ENCODE data around the gene PARD3.
A peak's percentile ranks its signal among the peaks of the same experiment; 100 is the strongest.
"Not testable (repeated sequence)": the region's sequence is repeated elsewhere in the genome, so short reads cannot be mapped to it uniquely, and the experiment has no call there.

Gene PARD3

DNA sequence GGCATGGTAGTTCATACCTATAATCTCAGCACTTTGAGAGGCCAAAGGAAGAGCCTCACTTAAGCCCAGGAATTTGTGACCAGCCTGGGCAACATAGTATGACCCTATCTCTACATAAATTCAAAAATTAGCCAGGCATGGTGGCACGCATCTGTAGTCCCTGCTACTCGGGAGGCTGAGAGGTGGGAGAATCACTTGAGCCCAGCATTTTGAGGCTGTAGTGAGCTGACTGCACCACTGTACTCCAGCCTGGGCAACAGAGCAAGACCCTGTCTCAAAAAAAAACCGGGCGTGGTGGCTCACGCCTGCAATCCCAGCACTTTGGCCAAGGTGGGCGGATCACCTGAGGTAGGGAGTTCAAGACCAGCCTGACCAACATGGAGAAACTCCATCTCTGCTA, 19.8 kb downstream of the PARD3 start:
- no peak for DNase-seq

GRCh38 chr10:34794835-34795234, 20.3 kb downstream of the PARD3 start:
- no peak for DNase-seq

- not testable (repeated sequence) for DNase-seq
These were observed 21.5 kb downstream of the PARD3 start for GRCh38 chr10:34793581-34793980.

- peak in 1 of 2 experiments; percentile 17 for DNase-seq
These were observed 22.2 kb downstream of the PARD3 start for GRCh38 chr10:34792881-34793280.

- no peak for DNase-seq
These were observed 23.1 kb downstream of the PARD3 start for GRCh38 chr10:34791947-34792346.

DNA sequence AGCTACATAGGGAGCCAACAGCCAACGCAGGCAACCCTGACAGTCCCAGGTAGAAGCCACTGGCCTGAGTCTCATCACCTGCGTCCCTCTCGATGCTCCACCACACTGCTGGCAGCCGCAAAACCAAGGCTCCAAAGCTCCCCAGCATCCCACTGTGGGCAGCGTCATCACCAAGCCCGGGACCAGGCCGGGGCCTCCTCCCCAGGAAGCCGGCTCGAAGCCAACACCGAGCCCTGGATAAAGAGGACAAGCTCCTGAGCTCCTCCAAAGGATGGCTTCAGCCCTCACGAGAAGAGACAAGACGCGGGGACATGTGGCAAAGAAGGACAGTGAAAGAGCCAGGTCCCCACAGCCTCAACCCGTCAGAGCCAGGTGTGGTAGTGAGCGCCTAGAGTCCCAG, 23.9 kb downstream of the PARD3 start:
- DNase-seq = no peak

DNA sequence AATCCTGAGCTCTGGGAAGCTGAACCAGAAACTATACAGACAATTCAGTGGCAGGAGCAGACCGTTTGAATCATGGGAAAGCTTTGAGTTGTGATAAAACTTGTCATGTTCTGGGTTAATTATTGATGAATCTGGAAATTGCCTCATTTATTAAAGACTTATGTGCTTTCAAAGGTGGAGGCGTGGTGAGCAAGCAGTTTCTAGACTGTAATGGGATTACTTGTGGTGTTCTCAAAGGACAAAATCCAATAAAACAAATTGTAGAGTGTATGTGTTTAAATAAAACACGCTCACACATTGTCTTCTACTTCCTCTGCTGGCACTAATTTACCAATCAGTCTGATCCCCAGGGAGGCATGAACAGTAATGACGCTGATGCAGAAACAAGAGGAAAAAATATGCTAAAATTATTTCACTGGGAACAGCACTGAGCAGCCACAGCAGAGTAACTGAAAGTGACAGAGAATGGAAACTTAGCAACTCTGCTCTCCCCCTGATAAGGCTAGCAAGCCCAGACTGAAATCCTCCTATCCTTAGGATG, 25.1 kb downstream of the PARD3 start:
- no peak for DNase-seq

- peak; percentile 22 to 82 for DNase-seq
These were observed 28.6 kb downstream of the PARD3 start for GRCh38 chr10:34786464-34786863.

DNA sequence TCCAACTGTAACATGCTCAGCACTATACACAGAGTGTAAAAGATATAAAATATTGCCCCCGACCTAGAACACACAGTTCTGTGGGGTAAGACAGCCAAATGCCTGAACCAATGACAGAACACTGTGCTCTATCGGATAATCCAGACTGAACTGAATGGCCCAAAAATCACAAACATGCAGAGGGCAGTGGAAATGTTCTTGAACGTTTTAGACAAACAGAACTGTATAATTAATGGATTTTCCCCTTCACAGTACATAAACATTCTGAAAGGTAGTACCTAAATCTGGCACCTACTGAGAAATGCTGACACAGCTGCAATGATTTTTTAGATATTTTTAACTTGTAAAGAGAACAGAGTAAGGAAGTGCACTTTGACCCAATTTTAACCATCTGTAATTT, 33.4 kb downstream of the PARD3 start:
- no peak for DNase-seq

DNA sequence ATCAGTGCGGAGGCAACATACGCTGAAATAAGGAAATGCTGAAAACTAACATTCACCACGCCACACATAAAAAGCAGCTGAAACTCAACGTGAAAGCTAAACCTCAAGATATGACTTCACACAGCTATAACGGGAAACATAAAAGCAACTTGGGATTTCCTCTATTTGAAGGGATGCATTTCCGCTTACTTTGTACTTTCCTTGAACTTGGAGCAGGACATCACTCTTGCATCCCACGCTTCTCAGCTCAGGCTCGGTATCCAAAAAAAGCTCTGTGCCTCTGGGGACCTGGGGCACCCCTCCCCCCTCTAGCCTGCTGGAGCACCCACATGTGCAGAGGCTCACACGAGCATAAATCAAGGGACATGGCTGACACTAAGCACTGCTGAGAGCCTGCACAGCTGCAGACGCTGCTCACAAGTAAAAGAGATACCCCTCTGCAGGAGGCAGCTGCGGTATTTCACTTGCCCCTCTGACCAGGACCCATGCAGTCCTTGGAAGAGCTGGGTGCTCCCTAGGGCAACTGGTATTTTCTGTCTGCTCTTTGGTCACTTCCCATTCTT, 34.2 kb downstream of the PARD3 start:
- peak; percentile 23 to 71 for DNase-seq

GRCh38 chr10:34778237-34778636, 36.9 kb downstream of the PARD3 start:
- no peak for DNase-seq

- DNase-seq = no peak
These were observed 38.9 kb downstream of the PARD3 start for GRCh38 chr10:34776090-34776690.

DNA sequence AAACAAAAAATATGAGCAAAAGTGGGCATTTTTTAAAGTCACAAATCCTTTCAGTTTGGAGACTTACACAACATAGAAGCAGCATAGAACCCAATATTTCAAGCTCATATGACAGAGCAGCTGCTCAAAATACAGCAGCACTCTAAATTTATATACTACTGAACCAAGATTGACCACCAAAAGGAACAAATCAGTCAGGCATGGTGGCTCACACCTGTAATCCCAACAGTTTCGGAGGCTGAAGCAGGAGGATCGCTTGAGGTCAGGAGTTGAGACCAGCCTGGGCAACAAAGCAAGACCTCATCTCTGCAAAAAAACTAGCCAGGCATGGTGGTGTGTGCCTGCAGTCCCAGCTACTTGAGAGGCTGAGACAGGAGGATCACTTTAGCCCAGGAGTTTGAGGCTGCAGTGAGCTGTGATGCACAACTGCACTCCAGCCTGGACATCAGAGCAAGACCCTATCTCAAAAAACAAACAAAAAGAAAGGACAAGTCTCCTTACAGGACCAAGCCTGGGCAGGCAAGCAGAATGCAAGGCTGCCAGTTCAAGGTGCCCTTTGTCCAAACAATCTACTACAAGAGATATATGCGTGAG, 40.0 kb downstream of the PARD3 start:
- DNase-seq = no peak

DNA sequence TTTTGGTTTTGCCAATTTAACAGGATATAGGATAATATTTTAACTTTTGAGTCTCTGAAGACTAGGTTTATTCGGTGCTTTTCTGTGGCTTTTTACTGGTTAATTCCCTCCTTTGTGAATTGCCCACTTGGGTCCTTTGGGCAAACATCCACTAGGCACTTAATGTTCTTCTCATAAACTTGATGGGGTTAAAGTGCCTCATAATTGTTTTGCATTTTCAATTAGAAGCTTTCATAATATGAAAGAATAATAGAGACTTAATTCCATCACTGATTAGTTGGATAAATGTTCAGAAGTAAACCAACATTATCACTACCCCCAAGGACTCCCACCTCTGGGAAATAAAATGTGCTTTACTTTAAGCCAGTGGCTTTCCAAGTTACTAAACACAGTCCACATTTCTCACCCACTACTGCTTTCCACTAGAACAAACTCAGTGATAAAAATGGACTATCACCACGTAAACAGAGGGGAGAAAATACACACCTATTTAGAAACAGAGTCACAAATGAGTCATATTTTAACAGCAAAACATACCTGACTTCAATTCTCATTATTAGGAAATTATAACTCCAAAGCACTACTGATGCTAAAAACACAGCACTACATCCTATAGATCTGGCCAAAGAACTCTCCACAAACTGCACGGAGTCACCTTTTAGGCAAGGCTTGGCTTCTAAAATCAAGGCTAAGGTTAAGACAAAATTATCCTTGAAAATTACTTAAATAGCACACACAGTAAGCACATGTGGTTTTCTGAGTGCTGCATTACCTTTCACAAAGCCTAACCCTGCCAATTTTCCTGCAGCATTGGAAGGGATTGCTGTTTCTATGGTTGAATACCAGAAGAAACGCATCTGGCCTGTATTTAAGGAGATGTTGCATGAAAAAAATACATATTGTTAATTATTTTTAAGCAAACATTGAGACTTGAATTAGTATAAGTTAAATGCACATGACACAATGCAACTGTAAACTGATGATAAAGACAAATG, 41.2 kb downstream of the PARD3 start:
- no peak for DNase-seq

DNA sequence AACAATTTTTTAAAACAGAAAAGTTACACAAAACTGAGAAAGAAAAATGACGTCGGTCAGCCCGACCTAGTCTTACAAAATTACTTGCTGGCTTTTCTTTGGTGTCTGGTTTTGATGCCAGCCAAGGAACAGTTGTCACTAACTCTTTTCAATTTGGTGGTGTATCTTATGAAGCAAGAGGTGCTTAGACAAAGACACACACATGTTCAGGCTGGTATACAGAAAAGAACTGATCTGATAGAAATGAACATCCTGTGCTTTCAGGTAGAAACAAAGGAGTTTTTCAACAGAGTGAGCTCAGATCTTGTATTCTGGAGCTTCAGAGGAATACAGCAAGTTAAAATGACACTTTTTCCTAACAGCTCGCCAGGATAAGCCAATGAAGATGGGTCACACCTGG, 43.6 kb downstream of the PARD3 start:
- no peak for DNase-seq

DNA sequence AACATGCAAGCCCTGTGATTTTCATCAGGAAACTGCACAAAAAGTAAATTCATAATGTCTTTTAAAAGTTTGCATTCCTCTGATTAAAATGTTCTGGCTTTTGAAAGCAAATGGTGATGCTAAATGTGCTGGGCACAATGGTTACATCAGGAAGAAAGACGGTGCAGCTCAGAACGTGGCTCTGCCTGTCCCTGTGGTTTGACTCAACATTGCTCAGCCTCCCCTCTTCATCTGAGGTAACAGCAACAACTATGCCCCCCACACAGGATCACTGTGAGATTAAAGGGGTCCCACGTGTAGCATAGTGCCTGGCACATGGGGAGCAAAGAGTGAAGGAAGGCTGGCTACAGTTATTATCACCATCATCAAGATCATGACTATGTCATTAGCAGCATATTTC, 44.0 kb downstream of the PARD3 start:
- DNase-seq = no peak

DNA sequence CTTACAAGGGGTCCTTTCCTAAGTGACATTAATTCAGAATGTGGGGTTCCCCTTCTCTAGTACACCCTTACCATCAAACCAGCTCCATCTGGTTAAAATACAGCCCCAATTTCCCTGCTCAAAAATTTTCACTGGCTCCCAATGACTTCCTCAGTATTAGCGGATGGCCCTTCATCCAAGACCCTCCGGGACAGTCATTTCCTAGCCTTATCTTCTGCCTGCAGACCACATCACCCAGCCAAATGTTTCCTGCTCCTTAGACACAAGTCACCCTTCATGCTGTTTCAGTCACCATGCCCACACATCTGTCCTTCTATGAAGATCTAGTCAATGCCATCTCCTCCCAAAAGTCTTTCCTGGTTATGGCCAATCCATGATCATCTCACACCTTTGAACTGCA, 45.2 kb downstream of the PARD3 start:
- no peak for DNase-seq

GRCh38 chr10:34768972-34769330, 46.1 kb downstream of the PARD3 start:
- no peak for DNase-seq

DNA sequence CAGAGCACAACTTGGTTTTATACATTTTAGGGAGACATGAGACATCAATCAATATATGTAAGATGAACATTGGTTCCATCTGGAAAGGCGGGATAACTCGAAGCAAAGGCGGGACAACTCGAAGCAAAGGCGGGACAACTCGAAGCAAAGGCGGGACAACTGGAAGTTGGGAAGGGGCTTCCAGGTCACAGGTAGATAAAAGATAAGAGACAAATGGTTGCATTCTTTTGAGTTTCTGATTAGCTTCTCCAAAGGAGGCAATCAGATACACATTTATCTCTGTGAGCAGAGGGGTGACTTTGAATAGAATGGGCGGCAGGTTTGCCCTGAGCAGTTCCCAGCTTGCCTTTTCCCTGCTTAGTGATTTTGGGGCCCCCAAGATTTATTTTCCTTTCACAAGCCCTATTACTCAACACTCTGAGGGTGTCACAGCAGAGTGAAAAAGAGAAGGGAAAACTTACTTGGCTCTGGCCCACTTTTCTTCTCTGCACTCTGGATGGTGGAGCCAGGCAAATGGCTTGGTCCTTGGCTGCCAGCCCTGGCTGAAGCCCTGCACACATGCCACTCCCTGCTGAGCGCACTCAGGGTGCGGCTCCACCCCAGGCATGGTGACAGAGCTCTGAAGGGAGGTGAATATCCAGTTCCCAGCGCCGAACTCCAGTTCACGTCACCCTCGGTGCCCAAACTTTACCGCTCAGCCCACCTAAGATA, 46.7 kb downstream of the PARD3 start:
- no peak for DNase-seq

DNA sequence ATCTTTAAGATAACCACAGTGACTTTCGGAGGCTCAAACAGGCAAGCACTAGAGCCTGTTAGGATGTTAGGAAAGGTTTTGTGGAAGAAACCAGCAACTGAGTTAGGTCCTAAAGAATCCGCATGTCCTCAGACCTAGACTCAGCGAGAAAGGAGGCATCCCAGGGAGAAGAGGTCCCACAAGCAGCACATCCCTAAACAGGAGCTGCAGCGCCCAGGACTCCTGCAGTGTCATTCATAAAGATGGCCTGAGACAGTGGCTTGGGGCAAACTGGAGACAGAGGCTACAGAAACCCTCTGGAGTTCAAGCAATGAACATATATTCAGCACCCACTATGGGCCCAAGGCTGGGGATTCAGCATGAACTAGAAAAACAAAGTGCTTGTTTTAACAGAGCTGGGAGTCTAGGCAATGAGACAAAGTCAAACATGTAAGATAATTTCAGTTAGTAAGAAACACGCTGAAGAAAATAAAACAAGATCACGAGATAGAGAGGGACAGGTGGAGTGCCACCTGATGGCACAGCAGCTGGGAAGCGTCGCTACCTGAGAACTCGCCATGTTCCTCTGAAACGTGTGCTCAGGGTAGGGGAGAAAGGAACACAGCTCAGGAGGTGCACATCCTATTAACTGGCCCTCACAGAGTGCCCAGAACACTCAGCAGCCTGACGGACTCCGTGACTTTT, 48.1 kb downstream of the PARD3 start:
- DNase-seq = no peak

GRCh38 chr10:34766266-34766600, 48.9 kb downstream of the PARD3 start:
- DNase-seq = peak; percentile 53 to 82

DNA sequence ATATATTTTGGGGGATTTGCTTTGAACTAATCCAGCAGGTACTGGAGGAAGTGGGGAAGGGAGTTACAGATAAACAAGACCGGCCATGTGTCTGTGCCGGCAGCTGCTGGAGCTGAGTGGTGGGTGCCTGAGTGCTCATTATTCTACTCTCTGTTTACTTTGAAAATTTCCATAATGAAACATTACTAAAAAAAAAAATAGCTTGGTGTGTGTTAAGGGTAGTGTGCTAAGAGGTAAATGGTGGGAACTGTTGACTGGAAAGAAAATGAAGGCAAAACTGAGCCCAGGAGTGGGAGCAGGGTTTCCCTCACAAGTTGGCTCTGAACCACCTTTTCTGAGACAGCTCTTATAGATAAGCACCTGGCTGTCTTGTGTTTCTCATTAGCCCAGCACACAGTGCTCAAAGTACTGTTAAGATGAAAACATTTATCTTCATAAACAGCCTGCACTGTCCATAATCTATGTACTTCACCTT, 50.6 kb downstream of the PARD3 start:
- peak in 1 of 2 experiments; percentile 4 for DNase-seq
